Lower lobe of right lung (tissue), 2 donors: ENCODE data around the gene PLB1. TPM values are rescaled to one million over a fixed set of nuclear protein-coding genes. Genes with fewer than 3 reads are reported as not detected.
A peak's percentile ranks its signal among the peaks of the same experiment; 100 is the strongest.

Experiments
- ATAC-seq, 2 donors: fragments of 200-7000 bp; cut with Tn5 transposase; one replicate each; pipeline ENCODE4 v1.9.1; 2020 to 2022; ENCODE audit warnings: mild to moderate bottlenecking in 2 of 2, moderate library complexity in 2 of 2
- DNase-seq: peaks from one replicate; pipeline ENCODE4 v3.0.0-alpha.2; 2020
- H3K27ac ChIP-seq: fragments of 200-600 bp; one replicate; pipeline ENCODE4 v1.8.0; 2022
- H3K27me3 ChIP-seq: fragments of 200-600 bp; one replicate; pipeline ENCODE4 v1.8.0; 2022; ENCODE audit warnings: low read depth
- H3K36me3 ChIP-seq: fragments of 200-600 bp; one replicate; pipeline ENCODE4 v1.8.0; 2022; ENCODE audit warnings: mild to moderate bottlenecking
- H3K4me1 ChIP-seq: fragments of 200-600 bp; one replicate; pipeline ENCODE4 v1.8.0; 2022
- H3K4me3 ChIP-seq: fragments of 200-600 bp; one replicate; pipeline ENCODE4 v1.8.0; 2022; ENCODE audit warnings: mild to moderate bottlenecking
- H3K9me3 ChIP-seq: fragments of 200-600 bp; one replicate; pipeline ENCODE4 v1.8.0; 2022
- intact Hi-C: fragments of 100-400 bp; cut with DNase I; formaldehyde crosslinking; loops from one replicate; pipeline ENCODE4 v1.11.0; 2022
- total RNA-seq: library from RNA; stranded (reverse); fragmentation: NEBNext Ultra II Directional; extraction: Animal tissue kit (Norgen Biotek cat#: 25700); gene quantifications from one replicate; pipeline ENCODE4 v1.2.1, GENCODE V29; 2021
- TF ChIP-seq, protein P1 (sequence below): fragments of 200-600 bp; IDR thresholded peaks from one replicate; pipeline ENCODE4 v1.8.0; 2022; ENCODE audit warnings: antibody characterized with exemption, mild to moderate bottlenecking
- donor health status: DM: no; HTN: yes; CAD: no; lungs with severe emphysema.

PLB1 gene
- total RNA-seq, 1 donor from 2014 or later = 5.5 TPM

- H3K27ac ChIP-seq = peak overlapping the region; percentile 41
These were observed 47.1 kb upstream of the PLB1 start for GRCh38 chr2:28448793-28449100.

GRCh38 chr2:28449126-28449487 lies 46.8 kb upstream of the PLB1 start:
- Histone ChIP-seq H3K27me3 (no peaks in the 10 kb centered on the region), H3K36me3 (no peaks in the 10 kb centered on the region), H3K4me3 (no peak overlapping the region), H3K4me1 (peaks cover 24% of the 10 kb centered on the region), H3K27ac (peak overlapping the region; percentile 41), H3K9me3 (no peaks in the 10 kb centered on the region)
- intact Hi-C loops = no loop called here
- ATAC-seq (no peak), DNase-seq (no peak)
- TF ChIP-seq, protein P1, sequence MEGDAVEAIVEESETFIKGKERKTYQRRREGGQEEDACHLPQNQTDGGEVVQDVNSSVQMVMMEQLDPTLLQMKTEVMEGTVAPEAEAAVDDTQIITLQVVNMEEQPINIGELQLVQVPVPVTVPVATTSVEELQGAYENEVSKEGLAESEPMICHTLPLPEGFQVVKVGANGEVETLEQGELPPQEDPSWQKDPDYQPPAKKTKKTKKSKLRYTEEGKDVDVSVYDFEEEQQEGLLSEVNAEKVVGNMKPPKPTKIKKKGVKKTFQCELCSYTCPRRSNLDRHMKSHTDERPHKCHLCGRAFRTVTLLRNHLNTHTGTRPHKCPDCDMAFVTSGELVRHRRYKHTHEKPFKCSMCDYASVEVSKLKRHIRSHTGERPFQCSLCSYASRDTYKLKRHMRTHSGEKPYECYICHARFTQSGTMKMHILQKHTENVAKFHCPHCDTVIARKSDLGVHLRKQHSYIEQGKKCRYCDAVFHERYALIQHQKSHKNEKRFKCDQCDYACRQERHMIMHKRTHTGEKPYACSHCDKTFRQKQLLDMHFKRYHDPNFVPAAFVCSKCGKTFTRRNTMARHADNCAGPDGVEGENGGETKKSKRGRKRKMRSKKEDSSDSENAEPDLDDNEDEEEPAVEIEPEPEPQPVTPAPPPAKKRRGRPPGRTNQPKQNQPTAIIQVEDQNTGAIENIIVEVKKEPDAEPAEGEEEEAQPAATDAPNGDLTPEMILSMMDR = no peak

More at GRCh38 chr2:28448793-28449100, 47.1 kb upstream of the PLB1 start:
- H3K4me3 ChIP-seq = no peak overlapping the region
- no peak for ATAC-seq
- intact Hi-C loops = no loop called here
- H3K9me3 ChIP-seq = no peaks in the 10 kb centered on the region
- no peaks in the 10 kb centered on the region for H3K36me3 ChIP-seq
- TF ChIP-seq, protein P1 = no peak
- DNase-seq = no peak
- peaks cover 24% of the 10 kb centered on the region for H3K4me1 ChIP-seq
- no peaks in the 10 kb centered on the region for H3K27me3 ChIP-seq

DNA sequence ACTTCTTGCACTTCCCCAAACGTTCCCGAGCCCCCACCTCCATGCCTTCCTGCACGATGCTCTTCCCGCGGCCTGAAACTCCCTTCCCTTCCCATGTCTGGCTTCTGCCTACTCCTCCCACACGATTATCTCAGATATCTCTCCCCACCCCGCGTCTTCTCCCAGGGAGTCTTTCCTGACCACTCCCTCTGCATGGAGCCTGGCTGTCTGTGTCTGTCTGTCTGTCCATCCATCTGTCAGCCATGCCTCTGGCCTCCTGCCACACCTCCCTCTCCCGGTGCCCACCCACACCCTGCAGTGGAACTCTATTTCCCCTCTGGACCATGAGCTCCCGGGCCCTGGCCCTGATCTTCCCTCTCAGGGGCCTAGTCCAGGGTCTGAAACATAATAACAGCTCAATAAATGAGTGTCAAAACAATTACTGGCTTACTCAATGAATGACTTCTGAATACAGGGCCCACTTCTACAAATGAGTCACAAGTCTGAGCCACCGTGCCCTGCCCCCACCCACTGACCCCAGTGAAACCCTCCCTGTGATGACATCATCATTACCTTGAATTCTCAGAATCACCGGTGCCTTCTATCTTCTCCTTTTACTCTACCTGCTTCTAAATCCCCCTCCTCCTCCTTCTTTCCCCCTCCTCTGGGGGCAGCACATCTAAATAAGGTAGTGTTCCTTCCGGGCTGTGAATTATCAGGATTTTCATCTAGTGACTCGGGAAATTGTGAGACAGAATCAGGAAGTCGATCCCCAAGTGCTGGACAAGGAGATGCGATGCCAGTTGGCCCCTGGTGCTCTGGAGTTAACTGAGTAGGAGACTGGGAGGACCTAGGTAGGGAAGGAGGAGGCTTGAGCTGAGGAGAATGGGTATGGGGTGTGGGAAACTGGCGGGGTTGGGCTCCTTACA lies 46.1 kb upstream of the PLB1 start:
- Histone ChIP-seq H3K36me3 (no peaks in the 10 kb centered on the region), H3K27ac (no peak overlapping the region), H3K9me3 (no peaks in the 10 kb centered on the region), H3K27me3 (no peaks in the 10 kb centered on the region), H3K4me1 (peaks cover 24% of the 10 kb centered on the region), H3K4me3 (no peak overlapping the region)
- no peak for DNase-seq
- ATAC-seq = no peak
- intact Hi-C loops = loop anchor here (10.0 kb wide), 1 partner anchor 745 kb away; no protein-coding TSS in a partner anchor
- TF ChIP-seq, protein P1 = no peak

DNA sequence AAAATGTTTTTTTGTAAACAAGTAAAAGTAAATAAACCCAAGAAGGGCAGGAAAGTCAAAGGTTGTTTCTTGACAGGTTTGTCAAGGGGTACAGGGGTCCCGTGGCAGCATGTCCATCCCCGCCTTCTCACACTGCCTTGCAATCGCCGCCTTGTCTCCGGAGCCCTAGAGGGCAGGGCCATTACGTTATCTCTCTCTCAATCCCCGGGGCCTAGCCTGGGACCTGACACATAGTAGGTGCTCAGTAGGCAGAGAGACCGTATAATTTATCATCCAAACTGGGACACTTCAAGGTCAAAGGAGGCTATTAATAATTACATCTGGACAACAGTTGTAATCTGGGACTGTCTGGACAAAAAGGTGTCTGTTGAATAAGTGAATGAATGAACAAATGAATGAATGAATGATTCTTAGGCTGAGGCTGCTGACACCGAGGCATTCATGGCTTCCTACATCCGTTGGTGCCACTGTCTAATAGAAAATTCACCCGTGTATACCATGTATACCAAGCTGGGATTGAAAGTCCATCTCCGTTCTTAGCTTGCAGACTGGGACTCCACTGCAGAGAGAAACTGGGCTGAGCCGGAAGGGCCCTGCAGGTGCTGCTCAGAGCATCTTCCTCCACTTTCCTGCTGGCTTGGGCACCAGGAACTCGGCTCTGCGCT lies 44.8 kb upstream of the PLB1 start:
- Histone ChIP-seq H3K27me3 (no peaks in the 10 kb centered on the region), H3K27ac (no peak overlapping the region), H3K4me1 (peaks cover 24% of the 10 kb centered on the region), H3K9me3 (no peaks in the 10 kb centered on the region), H3K36me3 (no peaks in the 10 kb centered on the region), H3K4me3 (no peak overlapping the region)
- TF ChIP-seq, protein P1 = no peak
- intact Hi-C loops = loop anchor here (10.0 kb wide), 1 partner anchor 746 kb away; no protein-coding TSS in a partner anchor
- DNase-seq (no peak), ATAC-seq (no peak)

- H3K9me3 ChIP-seq = no peaks in the 10 kb centered on the region
- peaks cover 24% of the 10 kb centered on the region for H3K4me1 ChIP-seq
- no peak overlapping the region for H3K4me3 ChIP-seq
- no peaks in the 10 kb centered on the region for H3K36me3 ChIP-seq
- intact Hi-C loops = loop anchor here (10.0 kb wide), 1 partner anchor 747 kb away; no protein-coding TSS in a partner anchor
- ATAC-seq (no peak), DNase-seq (no peak)
- no peaks in the 10 kb centered on the region for H3K27me3 ChIP-seq
- H3K27ac ChIP-seq = no peak overlapping the region
- TF ChIP-seq, protein P1 = no peak
These were observed 43.9 kb upstream of the PLB1 start for GRCh38 chr2:28451793-28452533.
